GM18909 (cell line): Measurements from ENCODE around the gene GARIN3.
A peak's percentile ranks its signal among the peaks of the same experiment; 100 is the strongest.
"Not testable (repeated sequence)": the region's sequence is repeated elsewhere in the genome, so short reads cannot be mapped to it uniquely, and the experiment has no call there.

Experiments
- ATAC-seq: cut with Tn5 transposase; IDR thresholded peaks from one replicate; pipeline ENCODE4 v1.9.1; 2021; ENCODE audit warnings: mild to moderate bottlenecking; ENCODE audit not compliant: unreplicated experiment, poor library complexity

Gene GARIN3

DNA sequence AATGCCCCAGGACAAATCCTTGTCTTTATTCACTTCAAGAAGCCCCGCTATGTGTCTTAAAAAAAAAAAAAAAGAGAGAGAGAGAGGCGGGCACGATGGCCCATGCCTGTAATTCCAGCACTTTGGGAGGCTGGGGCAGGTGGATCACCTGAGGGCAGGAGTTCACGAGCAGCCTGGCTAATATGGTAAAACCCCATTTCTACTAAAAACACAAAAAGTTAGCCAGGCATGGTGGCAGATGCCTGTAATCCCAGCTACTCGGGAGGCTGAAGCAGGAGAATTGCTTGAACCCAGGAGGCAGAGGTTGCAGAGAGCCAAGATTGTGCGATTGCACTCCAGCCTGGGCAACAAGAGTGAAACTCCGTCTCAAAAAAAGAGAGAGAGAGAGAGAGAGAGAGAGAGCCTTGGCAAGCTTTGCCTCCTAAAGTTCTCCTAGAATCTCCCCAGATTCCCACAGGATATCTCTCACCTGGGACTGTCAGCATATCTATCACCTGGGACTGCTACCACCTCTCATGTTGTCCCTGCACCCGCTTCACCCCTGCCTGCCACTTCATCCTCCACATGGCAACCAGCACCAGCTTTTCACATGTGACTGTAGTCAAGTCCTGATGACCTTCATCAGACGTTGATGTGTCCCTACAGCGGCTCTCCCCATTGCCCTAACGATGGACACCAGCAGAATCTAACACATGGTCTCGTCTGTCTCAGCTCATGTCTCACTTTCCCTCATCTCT is 20.4 kb upstream of the GARIN3 start:
- ATAC-seq, result no peak

DNA sequence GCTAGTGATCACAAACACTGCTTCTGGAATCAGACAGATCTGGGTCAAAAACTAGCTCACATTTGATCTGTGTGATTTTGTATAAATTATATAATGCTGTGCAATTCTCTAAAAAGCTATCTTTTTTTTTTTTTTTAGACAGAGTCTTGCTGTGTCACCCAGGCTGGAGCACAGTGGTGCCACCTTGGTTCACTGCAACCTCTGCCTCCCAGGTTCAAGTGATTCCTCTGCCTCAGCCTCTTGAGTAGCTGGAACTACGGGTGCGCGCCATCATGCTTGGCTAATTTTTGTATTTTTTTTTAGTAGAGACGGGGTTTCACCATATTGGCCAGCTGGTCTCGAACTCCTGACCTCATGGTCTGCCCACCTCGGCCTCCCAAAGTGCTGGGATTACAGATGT is 19.1 kb upstream of the GARIN3 start:
- not testable (repeated sequence) for ATAC-seq

DNA sequence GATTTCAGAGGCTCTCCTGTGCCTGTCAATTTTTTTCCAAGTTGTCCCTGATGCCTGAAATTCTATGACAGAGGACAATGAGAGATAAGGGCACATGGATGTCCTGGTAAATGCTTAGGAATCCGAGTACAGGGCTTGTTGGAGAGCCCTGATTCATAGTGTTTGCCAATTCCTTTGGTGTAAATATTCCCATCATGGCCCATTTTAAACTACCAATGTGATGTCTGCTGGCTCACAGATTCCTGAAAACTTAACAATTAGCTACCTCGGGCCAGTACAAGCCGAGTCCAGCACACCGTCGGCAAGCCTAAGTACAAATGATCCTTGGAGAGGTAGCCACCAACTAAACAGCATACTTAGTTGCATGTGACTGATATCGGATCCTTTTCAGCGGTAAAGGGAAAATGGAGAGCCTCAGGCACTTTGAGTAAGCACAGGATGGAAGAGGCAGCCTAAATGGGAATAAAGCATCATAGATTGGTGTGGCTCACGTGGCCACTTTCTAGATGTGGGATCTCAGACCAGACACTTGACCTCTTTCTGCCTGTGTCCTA is 18.1 kb upstream of the GARIN3 start:
- no peak for ATAC-seq

DNA sequence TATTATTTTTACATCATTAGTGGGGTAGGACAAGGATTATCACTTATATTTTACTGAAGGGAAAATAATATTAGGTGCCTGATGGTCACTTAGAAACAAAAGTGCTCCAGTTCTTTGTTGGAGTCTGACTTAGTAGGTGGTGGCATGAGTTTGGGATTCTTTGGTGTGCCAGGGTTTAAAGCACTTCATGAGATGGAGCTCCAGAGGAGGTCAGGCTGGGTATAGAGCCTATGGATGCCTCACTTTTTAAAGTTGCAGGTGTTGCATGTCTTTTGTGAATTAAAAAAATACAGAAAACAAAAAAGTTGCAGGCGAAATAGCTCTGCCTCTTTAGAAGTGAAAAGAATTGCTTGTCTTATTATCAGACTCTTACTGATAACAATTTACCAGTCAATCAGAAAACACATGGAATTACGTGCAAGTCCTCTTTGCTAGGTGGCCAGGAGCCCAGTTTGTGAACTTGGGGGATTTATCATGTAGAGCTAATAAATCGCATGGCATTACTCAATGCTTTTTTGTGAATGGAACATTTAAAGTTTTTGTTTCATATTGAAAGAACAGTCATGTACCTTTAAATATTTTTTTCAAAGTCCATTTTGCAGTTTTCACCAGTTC is 16.2 kb upstream of the GARIN3 start:
- ATAC-seq, result no peak

DNA sequence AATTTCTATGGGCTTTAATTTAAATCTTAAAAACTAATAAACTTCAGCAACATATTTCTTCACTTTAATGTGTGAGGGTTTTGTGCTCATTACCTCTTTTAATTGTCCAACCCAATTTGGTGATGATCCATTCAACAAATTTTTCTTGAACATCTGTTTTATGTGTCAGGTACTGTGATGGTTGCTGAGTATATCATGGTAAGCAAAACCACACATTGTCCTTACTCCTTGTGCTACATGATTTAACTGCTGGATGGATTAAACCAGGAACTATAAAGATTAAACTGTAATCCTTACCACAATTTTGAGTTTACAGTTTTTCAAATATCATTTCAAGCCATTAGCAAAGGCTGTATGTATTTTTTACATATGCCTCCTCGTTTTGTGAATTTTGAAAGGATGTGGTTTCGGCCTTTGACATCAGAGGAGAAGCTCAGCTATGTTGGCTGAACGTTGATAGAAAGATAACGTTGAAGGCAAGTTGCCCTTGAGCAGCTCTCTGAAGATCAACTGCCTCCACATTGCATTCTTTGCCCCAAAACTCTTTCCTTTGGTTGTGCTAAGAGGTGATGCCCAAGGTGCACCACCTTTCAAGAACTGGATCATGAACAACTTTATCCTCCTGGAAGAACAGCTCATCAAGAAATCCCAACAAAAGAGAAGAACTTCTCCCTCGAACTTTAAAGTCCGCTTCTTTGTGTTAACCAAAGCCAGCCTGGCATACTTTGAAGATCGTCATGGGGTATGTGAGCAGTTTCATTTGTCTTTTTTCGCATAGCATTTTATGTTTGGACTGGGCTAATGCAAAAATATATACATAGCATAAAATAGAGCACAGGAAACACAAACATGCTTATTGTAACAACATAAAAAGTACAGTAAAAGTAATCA is 14.6 kb upstream of the GARIN3 start, which contains the start of gene ITK:
ITK (plus strand) TSS at position 467 of the 891 bp plus-strand sequence; CDS start at position 605, 138 bp downstream.
- no peak for ATAC-seq

DNA sequence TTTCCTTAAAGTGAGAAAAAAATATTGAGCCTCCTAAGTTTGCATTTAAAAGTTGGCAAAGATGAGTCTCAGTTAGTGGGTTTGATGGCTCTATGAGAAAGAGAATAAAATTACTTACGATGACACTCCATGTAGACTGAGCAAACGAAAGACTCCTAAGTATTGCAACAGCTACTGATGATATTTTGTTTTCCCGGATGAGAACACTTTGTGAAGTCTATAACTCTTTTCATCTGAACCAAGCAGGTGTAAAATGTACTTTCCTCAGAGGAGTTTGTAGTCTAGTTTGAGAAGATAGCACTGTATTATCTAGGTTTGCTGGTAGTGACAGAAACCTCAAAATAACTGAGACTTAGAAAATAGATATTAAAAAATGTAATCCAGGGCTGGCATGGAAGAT is 12.9 kb upstream of the GARIN3 start:
- no peak for ATAC-seq

DNA sequence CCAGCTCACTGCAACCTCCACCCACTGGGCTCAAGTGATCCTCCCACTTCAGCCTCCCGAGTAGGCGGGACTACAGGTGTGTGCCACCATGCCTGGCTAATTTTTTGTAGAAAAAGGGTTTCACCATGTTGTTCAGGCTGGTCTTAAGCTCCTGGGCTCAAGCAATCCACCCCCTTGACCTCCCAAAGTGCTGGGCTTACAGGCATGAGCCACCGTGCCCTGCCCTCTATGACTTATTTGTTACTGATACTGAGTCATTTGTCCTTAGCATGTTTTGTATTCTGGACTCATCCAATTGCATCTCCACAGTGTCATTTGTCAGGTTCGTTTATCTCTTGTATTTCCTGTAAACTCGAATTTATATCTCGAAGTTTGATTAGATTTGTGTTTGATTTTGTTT is 11.9 kb upstream of the GARIN3 start:
- no peak for ATAC-seq

DNA sequence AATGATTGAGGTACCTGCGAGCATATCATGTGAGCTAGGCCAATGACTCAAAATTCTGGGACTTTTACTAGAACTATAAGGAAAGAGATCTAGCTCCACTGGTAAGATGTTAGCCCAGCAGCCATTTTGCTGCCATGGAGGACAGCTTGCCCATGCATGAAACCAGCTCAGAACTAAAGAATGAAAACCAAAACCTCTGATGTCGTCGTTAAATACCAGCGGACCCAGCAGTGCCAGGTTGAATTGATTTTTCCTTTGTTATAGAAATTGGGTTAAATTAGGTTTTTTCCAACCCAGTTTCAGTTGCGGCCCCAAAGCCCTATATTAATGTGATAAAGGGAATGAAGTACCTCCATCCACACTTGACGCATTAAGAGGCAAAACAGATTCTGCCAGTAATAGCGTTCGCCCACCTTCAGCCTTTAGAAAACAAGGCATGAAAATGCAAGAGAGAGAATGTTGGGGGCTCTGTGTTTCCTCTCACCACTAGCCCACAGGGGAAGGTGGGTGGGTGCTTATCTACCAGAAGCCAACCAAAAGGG is 9.1 kb upstream of the GARIN3 start:
- no peak for ATAC-seq

DNA sequence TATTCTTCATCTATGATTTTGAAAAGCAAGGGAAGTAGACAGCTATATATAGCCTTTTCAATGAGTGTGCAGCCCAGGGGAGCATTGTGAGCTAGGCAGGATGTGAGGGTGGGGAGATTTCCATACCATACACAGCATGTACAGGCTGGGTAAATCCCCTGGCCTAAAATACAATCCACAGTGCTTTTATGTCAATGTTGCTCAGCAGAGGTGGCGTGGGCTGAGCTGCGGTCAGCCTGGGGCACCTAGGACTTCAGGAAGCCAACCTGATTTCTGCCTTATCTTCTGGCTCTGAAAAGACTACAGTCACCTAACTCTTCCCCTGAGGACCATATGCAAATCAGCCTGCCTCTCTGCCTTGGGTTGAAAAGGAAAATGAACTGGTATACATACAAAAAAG is 6.3 kb upstream of the GARIN3 start:
- peak; percentile 99 for ATAC-seq

DNA sequence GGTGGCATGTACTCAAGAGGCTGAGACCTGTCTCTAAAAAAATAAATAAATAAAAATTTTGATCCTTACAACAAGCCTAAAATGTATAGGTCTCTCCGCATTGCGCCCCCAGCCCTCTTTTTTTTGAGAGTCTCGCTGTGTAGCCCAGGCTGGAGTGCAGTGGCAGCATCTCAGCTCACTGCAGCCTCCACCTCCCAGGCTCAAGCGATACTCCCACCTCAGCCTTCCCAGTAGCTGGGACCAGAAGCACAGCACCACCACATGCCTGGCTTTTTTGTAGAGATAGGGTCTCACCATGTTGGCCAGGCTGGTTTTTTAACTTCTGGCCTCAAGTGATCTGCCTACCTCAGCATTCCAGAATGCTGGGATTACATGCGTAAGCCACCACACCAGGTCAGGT is 2.2 kb upstream of the GARIN3 start:
- no peak for ATAC-seq

DNA sequence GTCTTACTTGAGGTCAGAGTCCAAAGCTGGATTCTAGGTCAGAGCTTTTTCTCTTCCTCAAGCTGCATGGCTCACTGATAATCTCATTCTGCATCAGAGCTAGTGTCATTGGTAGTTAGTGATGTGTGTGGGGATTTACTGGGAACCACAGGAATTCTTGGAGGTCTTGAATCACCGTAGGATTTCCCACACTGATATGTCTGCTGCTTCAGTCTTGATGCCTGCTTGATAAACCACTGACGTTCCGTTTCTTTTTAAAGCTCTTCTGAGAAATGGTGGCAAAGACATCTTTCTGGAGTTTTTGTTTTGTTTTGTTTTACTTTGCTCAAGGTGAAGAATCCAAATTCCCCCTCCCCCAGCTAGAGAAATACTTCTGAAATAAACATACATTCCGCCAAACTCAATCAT is 1.2 kb upstream of the GARIN3 start:
- no peak for ATAC-seq

DNA sequence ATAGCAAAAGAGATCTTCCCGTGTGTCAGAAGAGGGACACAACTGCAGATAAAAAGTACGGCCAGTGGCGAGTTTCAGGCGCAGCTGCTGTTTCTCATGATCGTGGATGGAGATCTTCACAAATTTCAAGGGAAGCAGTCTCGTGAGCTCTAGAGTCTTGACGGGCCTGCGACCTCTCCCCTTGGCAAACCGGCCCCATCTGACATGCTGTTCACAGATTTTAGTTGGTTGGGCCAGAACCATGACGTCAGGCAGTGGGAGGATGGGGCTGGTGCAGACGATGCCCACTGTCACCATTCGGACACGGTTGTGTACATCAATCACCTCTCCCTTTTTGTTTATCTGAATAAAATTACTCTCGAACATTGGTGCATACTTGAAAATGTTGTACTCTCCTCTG is 396 bp downstream of the GARIN3 start:
- no peak for ATAC-seq

DNA sequence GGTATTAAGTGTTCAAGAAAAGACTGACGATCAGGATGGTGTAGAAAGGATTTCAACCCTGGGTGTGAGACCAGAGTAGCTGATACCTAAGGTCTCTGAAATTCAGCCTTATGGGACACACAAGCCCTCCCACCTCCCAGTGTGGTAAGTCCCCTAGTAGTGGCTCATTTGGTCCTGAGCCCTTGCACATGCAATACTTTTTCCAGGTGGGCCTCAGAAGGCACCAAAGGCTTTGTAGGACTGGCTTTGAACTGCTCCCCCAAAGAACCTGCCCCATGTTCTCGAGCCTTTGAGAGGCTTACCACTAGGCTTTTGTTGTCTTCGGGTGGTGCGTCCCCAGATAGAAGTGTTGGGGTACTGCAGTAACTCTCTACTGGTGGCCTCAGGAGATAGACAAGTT is 803 bp downstream of the GARIN3 start:
- no peak for ATAC-seq

DNA sequence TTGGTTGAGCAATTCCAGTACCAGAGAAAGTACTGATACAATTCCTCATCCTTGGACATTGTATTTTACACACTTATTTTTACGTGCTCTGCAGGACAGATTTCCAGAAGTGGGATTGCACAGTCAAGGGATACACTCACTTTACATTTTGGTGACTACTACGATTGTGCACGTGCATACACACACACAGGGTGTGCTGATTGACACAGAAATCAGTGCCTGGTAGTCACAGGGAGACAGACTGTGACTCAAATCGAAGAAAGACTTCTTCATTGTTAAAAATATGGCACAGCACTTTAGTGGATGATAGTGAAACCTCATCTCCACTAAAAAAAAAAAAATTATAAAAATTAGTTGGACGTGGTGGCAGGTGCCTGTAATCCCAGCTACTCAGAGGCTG is 1.5 kb downstream of the GARIN3 start:
- ATAC-seq, result no peak

DNA sequence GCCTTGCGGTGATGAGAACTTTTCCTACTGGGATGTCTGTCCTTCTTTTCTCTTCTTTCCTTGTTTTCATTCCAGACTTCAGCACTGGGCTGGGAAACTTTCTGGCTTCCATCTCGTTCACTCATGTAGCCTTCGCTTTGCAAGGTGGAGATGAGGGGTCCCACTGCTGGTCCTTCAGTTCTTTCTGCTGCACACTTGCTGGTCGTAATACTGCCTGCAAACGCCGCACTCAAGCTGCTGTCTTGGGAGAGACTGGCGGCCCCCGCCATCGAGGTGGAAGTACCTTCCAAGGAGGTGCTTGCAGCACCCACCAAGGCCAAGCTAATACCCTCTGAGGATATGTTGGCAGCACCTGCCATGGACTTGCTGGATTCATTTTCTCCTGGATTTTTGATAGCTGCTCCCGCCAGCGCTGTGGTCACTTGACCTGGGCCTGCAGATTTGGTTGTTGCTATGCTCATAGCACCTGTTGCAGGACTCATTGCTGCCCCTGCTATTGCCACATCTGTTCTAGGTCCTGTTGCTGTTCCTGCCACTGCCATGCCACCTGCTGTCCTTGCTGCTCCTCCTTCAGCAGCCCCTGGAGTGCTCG is 3.0 kb downstream of the GARIN3 start:
- ATAC-seq, result no peak

DNA sequence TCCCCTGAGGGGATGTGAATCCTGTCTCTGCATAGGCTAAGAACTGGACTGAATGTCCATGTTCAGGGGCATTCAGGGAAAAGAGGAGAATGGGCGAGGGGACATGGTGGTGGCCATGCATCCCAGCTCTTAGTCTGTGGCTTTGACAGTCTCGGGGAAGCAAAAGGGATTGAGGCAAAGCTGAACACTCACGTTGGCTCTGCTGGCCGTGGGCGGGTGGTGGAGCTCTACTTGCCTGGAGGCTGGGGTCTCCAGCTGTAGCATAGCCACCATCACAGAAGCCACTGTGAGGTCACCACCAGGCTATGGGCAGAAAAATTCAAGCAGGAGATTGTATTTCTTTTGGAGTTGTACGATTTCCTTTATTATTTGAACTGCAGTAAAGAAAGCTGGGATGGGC is 4.1 kb downstream of the GARIN3 start:
- no peak for ATAC-seq

DNA sequence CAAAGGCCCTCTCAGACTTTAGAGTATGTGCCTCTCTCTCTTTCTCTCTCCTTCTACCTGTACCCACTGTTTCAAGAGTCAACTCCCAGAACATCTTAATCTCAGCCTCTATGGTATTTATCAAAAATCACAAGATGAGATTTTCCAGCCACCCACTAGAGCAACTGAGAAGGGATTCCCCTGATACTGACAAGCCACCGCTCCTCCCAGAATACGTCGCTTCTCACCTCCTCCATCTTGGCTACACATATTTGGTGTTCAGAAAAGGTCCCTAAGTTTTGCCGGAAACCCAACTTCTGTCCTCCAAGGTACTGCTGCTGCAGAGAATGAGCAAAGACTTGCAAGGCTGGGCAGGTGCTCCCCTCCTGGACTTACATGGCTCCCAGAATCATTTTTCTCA is 6.1 kb downstream of the GARIN3 start:
- no peak for ATAC-seq

DNA sequence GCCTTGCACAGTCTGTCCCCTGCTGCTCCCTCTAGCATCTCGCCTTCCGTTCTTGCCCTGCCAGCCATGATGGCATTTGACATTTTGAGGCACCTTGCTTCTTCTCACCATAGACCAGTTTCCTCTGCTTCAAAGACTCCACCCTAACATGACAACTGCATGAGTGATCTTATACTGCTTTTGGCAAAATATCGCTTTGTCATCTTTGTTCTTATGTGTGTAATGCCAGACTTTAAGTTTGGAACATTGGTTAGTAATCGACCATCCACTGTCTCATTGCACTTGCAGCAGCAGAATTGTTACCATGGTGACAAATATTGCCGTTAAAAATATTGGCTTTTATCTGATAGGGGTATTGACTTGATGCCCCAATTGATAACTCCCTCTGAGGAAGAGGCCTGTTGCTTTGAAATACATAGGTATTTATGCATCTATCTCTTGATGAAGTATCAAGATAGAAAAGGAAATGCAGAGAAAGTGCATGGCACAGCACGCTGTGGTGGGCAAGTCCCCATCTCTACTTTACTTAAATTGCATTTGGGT is 6.8 kb downstream of the GARIN3 start:
- ATAC-seq, result no peak

DNA sequence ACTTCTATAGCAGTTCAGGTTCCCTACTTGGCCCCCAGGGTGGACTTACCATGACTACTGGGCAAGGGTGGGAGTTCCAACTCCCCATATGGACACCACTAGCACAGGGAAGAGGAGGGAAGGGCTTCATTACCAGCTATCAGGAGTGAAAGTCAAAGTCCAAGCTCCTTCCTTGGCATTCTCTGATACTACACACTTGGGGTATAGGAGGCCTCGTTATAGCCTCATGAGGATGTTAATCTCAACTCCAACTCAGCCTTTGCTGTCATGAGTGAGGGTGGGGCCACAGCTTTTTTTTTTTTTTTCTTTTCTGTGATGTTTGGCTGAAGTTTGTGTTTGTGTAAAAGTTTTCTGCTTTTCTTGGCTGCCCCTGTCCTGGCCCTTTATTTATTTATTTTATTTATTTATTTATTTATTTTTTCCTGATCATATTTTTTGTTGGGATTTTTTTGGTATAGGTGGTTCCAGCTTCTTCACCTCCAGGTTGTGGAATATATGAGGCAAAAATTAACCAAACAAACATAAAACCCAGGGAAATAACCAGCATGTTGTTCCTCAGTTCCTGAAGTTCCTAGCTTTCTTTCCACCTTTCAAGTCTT is 8.7 kb downstream of the GARIN3 start:
- ATAC-seq, result no peak

DNA sequence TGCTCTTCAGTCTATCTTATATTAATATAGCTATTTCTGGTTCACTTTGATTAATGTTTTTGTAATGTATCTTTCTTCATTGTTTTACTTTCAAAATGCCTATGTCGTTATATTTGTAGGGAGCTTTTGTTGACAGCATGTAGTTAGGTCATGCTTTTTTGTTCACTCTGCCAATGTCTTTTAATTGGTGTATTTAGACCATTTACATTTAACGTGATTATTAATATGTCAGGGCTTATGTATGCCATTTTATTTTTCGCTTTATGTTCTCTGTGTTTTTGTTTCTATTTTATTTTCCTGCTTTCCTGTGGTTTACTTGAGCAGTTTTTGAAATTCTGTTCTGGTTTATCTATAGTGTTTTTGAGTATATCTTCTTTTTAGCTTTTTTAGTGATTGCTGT is 10.8 kb downstream of the GARIN3 start:
- no peak for ATAC-seq
